HG02973 (cell line): Measurements from ENCODE around the gene SCNN1B.
"Not testable (repeated sequence)": the region's sequence is repeated elsewhere in the genome, so short reads cannot be mapped to it uniquely, and the experiment has no call there.

Source experiments
- ATAC-seq: cut with Tn5 transposase; IDR thresholded peaks from one replicate; pipeline ENCODE4 v1.9.1; 2021; ENCODE audit warnings: moderate library complexity; ENCODE audit not compliant: unreplicated experiment

SCNN1B gene

GRCh38 chr16:23377071-23377931, 75.2 kb downstream of the SCNN1B start:
- ATAC-seq = no peak

GRCh38 chr16:23378256-23378655, 76.2 kb downstream of the SCNN1B start:
- ATAC-seq = no peak

- no peak for ATAC-seq
These were observed 76.8 kb downstream of the SCNN1B start for GRCh38 chr16:23378921-23379320.

- ATAC-seq = no peak
These were observed 77.6 kb downstream of the SCNN1B start for GRCh38 chr16:23379707-23380106.

GRCh38 chr16:23380501-23380951, 78.4 kb downstream of the SCNN1B start:
- ATAC-seq = no peak

- not testable (repeated sequence) for ATAC-seq
These were observed 79.6 kb downstream of the SCNN1B start for GRCh38 chr16:23381702-23382101.

- ATAC-seq = no peak
These were observed 80.2 kb downstream of the SCNN1B start for GRCh38 chr16:23382279-23382678.

GRCh38 chr16:23383881-23384280, 81.8 kb downstream of the SCNN1B start:
- no peak for ATAC-seq

GRCh38 chr16:23384878-23385277, 82.8 kb downstream of the SCNN1B start:
- ATAC-seq = no peak

- ATAC-seq = no peak
These were observed 83.3 kb downstream of the SCNN1B start for GRCh38 chr16:23385441-23385840.

GRCh38 chr16:23387666-23388065, 85.6 kb downstream of the SCNN1B start:
- no peak for ATAC-seq

GRCh38 chr16:23388786-23389185, 86.7 kb downstream of the SCNN1B start:
- ATAC-seq = no peak

GRCh38 chr16:23389201-23389600, 87.1 kb downstream of the SCNN1B start:
- no peak for ATAC-seq

GRCh38 chr16:23389936-23390335, 87.8 kb downstream of the SCNN1B start:
- ATAC-seq = not testable (repeated sequence)

GRCh38 chr16:23391381-23392222, 89.5 kb downstream of the SCNN1B start:
- ATAC-seq = no peak

GRCh38 chr16:23392223-23392600, 90.1 kb downstream of the SCNN1B start:
- ATAC-seq = no peak

- ATAC-seq = no peak
These were observed 92.2 kb downstream of the SCNN1B start for GRCh38 chr16:23394141-23394831.

GRCh38 chr16:23395732-23396131, 93.6 kb downstream of the SCNN1B start:
- no peak for ATAC-seq

GRCh38 chr16:23397464-23397863, 95.4 kb downstream of the SCNN1B start:
- ATAC-seq = no peak

GRCh38 chr16:23398987-23399805, 97.1 kb downstream of the SCNN1B start:
- no peak for ATAC-seq
